GM12878 (cell line): ENCODE measurements around the gene RTEL1. TPM values are rescaled to one million over a fixed set of nuclear protein-coding genes. Genes with fewer than 3 reads are reported as not detected.

Source experiments
- ATAC-seq: fragments of 200-7000 bp; cut with Tn5 transposase; 3 replicates; pipeline ENCODE4 v1.9.1; 2020; ENCODE audit warnings: mild to moderate bottlenecking, moderate library complexity
- BruUV-seq: library from RNA; stranded (reverse); fragments of 400-500 nt; replicated peaks from 2 replicates; lab custom pipeline; 2021; lab: Mats Ljungman, UMichigan
- CTCF ChIA-PET: fragments of 300-600 bp; sonication (Branson Sonifier 250); formaldehyde crosslinking; extraction: SDS; loops from one replicate; lab custom pipeline; 2021; ENCODE audit warnings: inconsistent platforms; lab: Yijun Ruan, JAX
- POLR2A ChIA-PET: fragments of 350-600 bp; formaldehyde crosslinking; extraction: SDS; loops from one replicate; lab custom pipeline; 2021; ENCODE audit warnings: inconsistent platforms; lab: Charles Lee
- RAD21 ChIA-PET: fragments of 300-600 bp; sonication (Branson Sonifier 250); formaldehyde crosslinking; loops from one replicate; lab custom pipeline; 2023; ENCODE audit warnings: antibody characterized with exemption; ENCODE audit not compliant: unreplicated experiment; lab: Charles Lee
- SMC1A ChIA-PET: fragments of 300-600 bp; sonication (Branson Sonifier 250); formaldehyde crosslinking; loops from one replicate; lab custom pipeline; 2023; ENCODE audit not compliant: unreplicated experiment, uncharacterized antibody; lab: Charles Lee
- DNase-seq: peaks from one replicate; pipeline ENCODE4 v3.0.0-alpha.2; 2011; ENCODE audit warnings: low read depth, low spot score
- FAIRE-seq: peaks from 3 replicates; lab custom pipeline; 2011; peaks lifted over from hg19 to GRCh38; lab: Jason Lieb, UNC
- H2AFZ ChIP-seq: 2 replicates; pipeline ENCODE4 v1.6.0; 2011; ENCODE audit warnings: low read depth, low read length, control low read depth; ENCODE audit not compliant: control insufficient read depth
- H3K27ac ChIP-seq: 2 replicates; pipeline ENCODE4 v1.5.1; 2011; ENCODE audit warnings: control low read depth; ENCODE audit not compliant: control insufficient read depth, insufficient read depth
- H3K27me3 ChIP-seq, 2 experiments: replicated peaks in 1 of 2; 2 replicates each; pipeline versions ENCODE4 v1.6.0 to v1.6.1; 2011; ENCODE audit warnings: low read length in 1 of 2; ENCODE audit not compliant: control insufficient read depth in 2 of 2, insufficient read depth in 2 of 2
- H3K36me3 ChIP-seq, 2 experiments: 2 replicates each; pipeline ENCODE4 v1.5.1; 2011; ENCODE audit warnings: low read length in 1 of 2; ENCODE audit not compliant: control insufficient read depth in 2 of 2, insufficient read depth in 2 of 2
- H3K4me1 ChIP-seq: 2 replicates; pipeline ENCODE4 v1.6.1; 2011; ENCODE audit warnings: mild to moderate bottlenecking, low read length, moderate library complexity, mixed read lengths; ENCODE audit not compliant: control insufficient read depth, insufficient read depth
- H3K4me2 ChIP-seq: 2 replicates; pipeline ENCODE4 v1.6.0; 2011; ENCODE audit warnings: control low read depth; ENCODE audit not compliant: control insufficient read depth, insufficient read depth
- H3K4me3 ChIP-seq: fragments of 200-600 bp; sonication (generic); 2 replicates; pipeline ENCODE4 v1.5.1; 2016
- H3K79me2 ChIP-seq: 2 replicates; pipeline ENCODE4 v1.6.0; 2011; ENCODE audit warnings: low read length; ENCODE audit not compliant: control insufficient read depth, insufficient read depth
- H3K9ac ChIP-seq: 2 replicates; pipeline ENCODE4 v1.8.0; 2011; ENCODE audit warnings: low read length, control low read depth, mixed read lengths; ENCODE audit not compliant: control insufficient read depth, insufficient read depth
- H3K9me3 ChIP-seq: replicated peaks from 3 replicates; pipeline ENCODE4 v1.5.1; 2011; ENCODE audit warnings: mild to moderate bottlenecking, low read length; ENCODE audit not compliant: control insufficient read depth, insufficient read depth
- H4K20me1 ChIP-seq: 2 replicates; pipeline ENCODE4 v1.6.0; 2011; ENCODE audit not compliant: control insufficient read depth, insufficient read depth
- CHD2 ChIP-seq: IDR thresholded peaks from 2 replicates; pipeline ENCODE4 v1.6.1; 2011; ENCODE audit warnings: low read depth, low read length, improper control_type of control experiment, borderline replicate concordance
- HCFC1 ChIP-seq: fragments of 150-350 bp; IDR thresholded peaks from 2 replicates; pipeline ENCODE4 v1.6.1; 2014; ENCODE audit warnings: low read length
- POLR2A ChIP-seq: IDR thresholded peaks from 2 replicates; pipeline ENCODE4 v1.6.1; 2011; ENCODE audit warnings: low read depth, mild to moderate bottlenecking, low read length
- RB1 ChIP-seq: fragments of 450-650 bp; formaldehyde crosslinking; IDR thresholded peaks from 2 replicates; pipeline ENCODE4 v1.6.1; 2017; ENCODE audit warnings: mild to moderate bottlenecking, borderline replicate concordance
- SRF ChIP-seq, 2 experiments: IDR thresholded peaks; 2 replicates each; pipeline ENCODE4 v1.6.1; 2011; ENCODE audit warnings: low read depth in 2 of 2, low read length in 2 of 2, mild to moderate bottlenecking in 1 of 2, moderate library complexity in 1 of 2
- TCF3 ChIP-seq: IDR thresholded peaks from 2 replicates; pipeline ENCODE4 v1.6.1; 2012; ENCODE audit warnings: low read depth, mild to moderate bottlenecking, low read length, borderline replicate concordance; ENCODE audit not compliant: insufficient read depth
- TCF7 ChIP-seq: IDR thresholded peaks from 2 replicates; pipeline ENCODE4 v1.6.1; 2014; ENCODE audit warnings: antibody characterized with exemption, borderline replicate concordance
- WGBS: methylation state at CpG from one replicate; pipeline ENCODE4 v1.1.6; 2016; ENCODE audit warnings: low lambda C conversion rate; ENCODE audit not compliant: insufficient replicate concordance, insufficient coverage; ENCODE audit errors: missing lambda C conversion rate; 5-methylcytosine and 5-hydroxymethylcytosine counted together
- in situ Hi-C: fragments of 300-500 bp; cut with MboI; formaldehyde crosslinking; loops from 9 replicates; pipeline ENCODE4 v1.14.3; 2018; ENCODE audit warnings: mixed read lengths
- intact Hi-C: fragments of 100-400 bp; cut with micrococcal nuclease; formaldehyde crosslinking; loops from one replicate; pipeline ENCODE4 v1.14.2; 2022; ENCODE audit not compliant: unreplicated experiment
- polyA plus RNA-seq, 11 experiments: library from polyadenylated mRNA; depleted of rRNA in 4 of 11; unstranded in 6 of 11; stranded (reverse) in 5 of 11; fragments of >200 nt; fragmentation: Nextera tagmentation in 4 of 11; fragmentation: Illumina TruSeq in 1 of 11; extraction: Ambion mirVana in 4 of 11; extraction: Trizol in 1 of 11; gene quantifications; 1 replicate in 1 of 11; 2 replicates in 10 of 11; pipeline versions ENCODE4 v1.2.1 to v1.2.3, GENCODE V29; 2011 to 2016; ENCODE audit warnings: inconsistent platforms in 2 of 11, missing spikeins in 2 of 11, low read depth in 1 of 11
- total RNA-seq, 4 experiments: library from RNA; depleted of rRNA in 3 of 4; stranded (reverse); fragments of >200 nt in 3 of 4; fragmentation: Illumina TruSeq in 1 of 4; extraction: Trizol in 1 of 4; gene quantifications; 2 replicates each; pipeline versions ENCODE4 v1.2.1 to v1.2.3, GENCODE V29; 2013 to 2021
- TF ChIP-seq, protein P1 (sequence below): fragments of 450-650 bp; IDR thresholded peaks from 2 replicates; pipeline ENCODE4 v1.6.1; 2016; ENCODE audit warnings: mild to moderate bottlenecking
- TF ChIP-seq, protein P2 (sequence below): fragments of 450-650 bp; IDR thresholded peaks from 2 replicates; pipeline ENCODE4 v1.6.1; 2017; ENCODE audit warnings: mild to moderate bottlenecking
- TF ChIP-seq, protein P3 (sequence below): IDR thresholded peaks from 2 replicates; pipeline ENCODE4 v1.6.1; 2011; ENCODE audit warnings: borderline replicate concordance, low read depth, mild to moderate bottlenecking, moderate library complexity, low read length; ENCODE audit not compliant: insufficient read depth, poor library complexity, severe bottlenecking
- TF ChIP-seq, protein P4 (sequence below): IDR thresholded peaks from 2 replicates; pipeline ENCODE4 v1.6.1; 2011; ENCODE audit warnings: mild to moderate bottlenecking, low read depth, low read length, moderate library complexity; ENCODE audit not compliant: insufficient replicate concordance

RTEL1 gene
- total and polyA plus RNA-seq, 10 of the 15 experiments (the other 5 are each of a cell fraction or from before 2014, with no cell fraction given), result 0.40 to 37.2 (median 15.6) TPM; not detected in 1

DNA sequence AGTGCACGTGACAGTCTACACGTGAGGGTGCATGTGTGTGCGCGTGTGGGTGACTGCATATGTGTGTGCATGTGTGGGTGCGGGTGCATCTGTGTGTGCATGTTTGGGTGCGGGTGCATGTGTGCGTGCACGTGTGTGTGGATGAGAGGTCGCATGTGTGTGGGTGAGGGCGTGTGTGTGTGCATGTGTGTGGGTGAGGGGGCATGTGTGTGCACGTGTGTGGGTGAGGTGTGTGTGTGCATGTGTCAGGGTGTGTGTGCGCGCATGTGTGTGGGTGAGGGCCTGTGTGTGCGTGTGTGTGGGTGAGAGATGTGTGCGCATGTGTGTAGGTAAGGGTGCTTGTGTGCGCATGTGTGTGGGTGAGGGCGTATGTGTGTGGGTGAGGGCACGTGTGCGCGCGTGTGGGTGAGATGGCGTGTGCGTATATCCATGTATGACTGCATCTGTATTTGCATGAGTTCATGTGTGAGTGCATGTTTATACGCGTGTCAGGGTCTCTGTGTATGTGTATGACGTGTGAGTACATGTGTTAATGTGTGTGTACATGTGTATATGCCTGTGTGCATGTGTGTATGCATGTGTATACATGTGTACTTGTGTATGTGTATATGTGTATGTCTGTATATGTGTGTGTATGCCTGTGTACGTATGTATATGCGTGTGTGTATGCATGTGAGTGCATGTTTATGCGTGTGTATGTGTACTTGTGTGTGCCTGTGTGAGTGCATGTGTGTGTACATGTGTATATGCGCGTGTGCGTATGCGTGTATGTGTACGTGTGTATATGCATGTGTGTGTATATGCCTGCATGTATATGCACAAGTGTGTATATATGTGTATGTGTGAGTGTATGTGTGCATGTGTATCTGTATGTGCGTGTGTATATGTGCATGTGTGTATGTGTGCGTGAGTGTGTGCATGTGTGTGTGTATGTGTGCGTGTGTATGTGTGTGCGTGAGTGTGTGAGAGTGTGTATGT lies 74.3 kb downstream of the RTEL1 start:
- H4K20me1 ChIP-seq, result no peaks in the 10 kb centered on the region
- DNase-seq (no peak), FAIRE-seq (no peak), ATAC-seq (no peak)
- no TSS peak for BruUV-seq
- H3K4me1 ChIP-seq, result peaks cover 60% of the 10 kb centered on the region
- H3K79me2 ChIP-seq, result peaks cover 27% of the 10 kb centered on the region
- H3K4me3 ChIP-seq, result no peak overlapping the region
- peaks cover 11 to 27% of the 10 kb centered on the region in 2 experiments; a peak in 3 of 4 replicates for H3K36me3 ChIP-seq
- ChIA-PET SMC1A (no interaction called here), POLR2A (no interaction called here), CTCF (no interaction called here), RAD21 (no interaction called here)
- no peak overlapping the region for H3K4me2 ChIP-seq
- no peak overlapping the region for H3K9ac ChIP-seq
- 0 out of 3 replicates have a peak, but pooled peaks cover 1% of the 10 kb centered on the region for H3K9me3 ChIP-seq
- in situ Hi-C loops (no loop called here), intact Hi-C loops (no loop called here)
- TF ChIP-seq, protein P1, sequence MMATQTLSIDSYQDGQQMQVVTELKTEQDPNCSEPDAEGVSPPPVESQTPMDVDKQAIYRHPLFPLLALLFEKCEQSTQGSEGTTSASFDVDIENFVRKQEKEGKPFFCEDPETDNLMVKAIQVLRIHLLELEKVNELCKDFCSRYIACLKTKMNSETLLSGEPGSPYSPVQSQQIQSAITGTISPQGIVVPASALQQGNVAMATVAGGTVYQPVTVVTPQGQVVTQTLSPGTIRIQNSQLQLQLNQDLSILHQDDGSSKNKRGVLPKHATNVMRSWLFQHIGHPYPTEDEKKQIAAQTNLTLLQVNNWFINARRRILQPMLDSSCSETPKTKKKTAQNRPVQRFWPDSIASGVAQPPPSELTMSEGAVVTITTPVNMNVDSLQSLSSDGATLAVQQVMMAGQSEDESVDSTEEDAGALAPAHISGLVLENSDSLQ, result no peak
- TF ChIP-seq, protein P2, sequence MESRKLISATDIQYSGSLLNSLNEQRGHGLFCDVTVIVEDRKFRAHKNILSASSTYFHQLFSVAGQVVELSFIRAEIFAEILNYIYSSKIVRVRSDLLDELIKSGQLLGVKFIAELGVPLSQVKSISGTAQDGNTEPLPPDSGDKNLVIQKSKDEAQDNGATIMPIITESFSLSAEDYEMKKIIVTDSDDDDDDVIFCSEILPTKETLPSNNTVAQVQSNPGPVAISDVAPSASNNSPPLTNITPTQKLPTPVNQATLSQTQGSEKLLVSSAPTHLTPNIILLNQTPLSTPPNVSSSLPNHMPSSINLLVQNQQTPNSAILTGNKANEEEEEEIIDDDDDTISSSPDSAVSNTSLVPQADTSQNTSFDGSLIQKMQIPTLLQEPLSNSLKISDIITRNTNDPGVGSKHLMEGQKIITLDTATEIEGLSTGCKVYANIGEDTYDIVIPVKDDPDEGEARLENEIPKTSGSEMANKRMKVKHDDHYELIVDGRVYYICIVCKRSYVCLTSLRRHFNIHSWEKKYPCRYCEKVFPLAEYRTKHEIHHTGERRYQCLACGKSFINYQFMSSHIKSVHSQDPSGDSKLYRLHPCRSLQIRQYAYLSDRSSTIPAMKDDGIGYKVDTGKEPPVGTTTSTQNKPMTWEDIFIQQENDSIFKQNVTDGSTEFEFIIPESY, result no peak
- TF ChIP-seq SRF (IDR thresholded peaks at IDR 0.05; ENCODE audit: low read depth in 2 of 2, low read length in 2 of 2), result 0 out of 4 replicates have a peak, but pooled peaks of 1 of the 2 experiments have one; percentile 4
- TF ChIP-seq, protein P3, sequence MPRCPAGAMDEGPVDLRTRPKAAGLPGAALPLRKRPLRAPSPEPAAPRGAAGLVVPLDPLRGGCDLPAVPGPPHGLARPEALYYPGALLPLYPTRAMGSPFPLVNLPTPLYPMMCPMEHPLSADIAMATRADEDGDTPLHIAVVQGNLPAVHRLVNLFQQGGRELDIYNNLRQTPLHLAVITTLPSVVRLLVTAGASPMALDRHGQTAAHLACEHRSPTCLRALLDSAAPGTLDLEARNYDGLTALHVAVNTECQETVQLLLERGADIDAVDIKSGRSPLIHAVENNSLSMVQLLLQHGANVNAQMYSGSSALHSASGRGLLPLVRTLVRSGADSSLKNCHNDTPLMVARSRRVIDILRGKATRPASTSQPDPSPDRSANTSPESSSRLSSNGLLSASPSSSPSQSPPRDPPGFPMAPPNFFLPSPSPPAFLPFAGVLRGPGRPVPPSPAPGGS, result peak; percentile 92
- TF ChIP-seq TCF7, result no peak
- TF ChIP-seq, protein P4, sequence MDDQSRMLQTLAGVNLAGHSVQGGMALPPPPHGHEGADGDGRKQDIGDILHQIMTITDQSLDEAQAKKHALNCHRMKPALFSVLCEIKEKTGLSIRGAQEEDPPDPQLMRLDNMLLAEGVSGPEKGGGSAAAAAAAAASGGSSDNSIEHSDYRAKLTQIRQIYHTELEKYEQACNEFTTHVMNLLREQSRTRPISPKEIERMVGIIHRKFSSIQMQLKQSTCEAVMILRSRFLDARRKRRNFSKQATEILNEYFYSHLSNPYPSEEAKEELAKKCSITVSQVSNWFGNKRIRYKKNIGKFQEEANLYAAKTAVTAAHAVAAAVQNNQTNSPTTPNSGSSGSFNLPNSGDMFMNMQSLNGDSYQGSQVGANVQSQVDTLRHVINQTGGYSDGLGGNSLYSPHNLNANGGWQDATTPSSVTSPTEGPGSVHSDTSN, result peak; percentile 28
- no peak for TF ChIP-seq RB1
- TF ChIP-seq TCF3, result peak; percentile 56; the same call in 1 of the 2 replicates
- no peak for TF ChIP-seq CHD2
- peak; percentile 67 for TF ChIP-seq POLR2A
- TF ChIP-seq HCFC1, result no peak
- H2AFZ ChIP-seq, result no peak overlapping the region
- H3K27ac ChIP-seq, result no peak overlapping the region
- WGBS, result 90% methylated on average over 38 of the region's 38 CpGs
- no peaks in the 10 kb centered on the region for H3K27me3 ChIP-seq
